ENCODE data around the gene UBE2J2.
A peak's percentile ranks its signal among the peaks of the same experiment; 100 is the strongest.

UBE2J2 gene

GRCh38 chr1:1309251-1310108, 35.8 kb upstream of the UBE2J2 start:
- DNase-seq = no peak

GRCh38 chr1:1308756-1309250, 35.1 kb upstream of the UBE2J2 start:
- no peak for DNase-seq

- DNase-seq = peak; percentile 72 to 76
These were observed 34.5 kb upstream of the UBE2J2 start, which contains the start of the genes ACAP3 and PUSL1 for GRCh38 chr1:1307923-1308755. Gene ACAP3, minus strand, starts transcription at chr1:1307930. Its CDS starts 115 bp downstream, at chr1:1307815. Gene PUSL1, plus strand, starts transcription at chr1:1308597. Its CDS starts 47 bp downstream, at chr1:1308644.

GRCh38 chr1:1307261-1307922, 33.7 kb upstream of the UBE2J2 start:
- DNase-seq = no peak

- no peak for DNase-seq
These were observed 33.1 kb upstream of the UBE2J2 start for GRCh38 chr1:1306661-1307260.

- no peak for DNase-seq
These were observed 32.5 kb upstream of the UBE2J2 start for GRCh38 chr1:1306070-1306660.

- DNase-seq = peak; percentile 68 to 77
These were observed 31.8 kb upstream of the UBE2J2 start for GRCh38 chr1:1305300-1306069.

GRCh38 chr1:1304331-1305299, 31.0 kb upstream of the UBE2J2 start:
- no peak for DNase-seq

GRCh38 chr1:1303736-1304135, 30.1 kb upstream of the UBE2J2 start:
- DNase-seq = no peak

- no peak for DNase-seq
These were observed 29.4 kb upstream of the UBE2J2 start for GRCh38 chr1:1302951-1303509.

GRCh38 chr1:1302006-1302430, 28.4 kb upstream of the UBE2J2 start:
- DNase-seq = peak in 1 of 2 experiments; percentile 17

GRCh38 chr1:1300352-1300739, 26.7 kb upstream of the UBE2J2 start:
- no peak for DNase-seq

- DNase-seq = peak in 1 of 2 experiments; percentile 12
These were observed 26.2 kb upstream of the UBE2J2 start for GRCh38 chr1:1299686-1300351.

GRCh38 chr1:1298861-1299685, 25.4 kb upstream of the UBE2J2 start:
- DNase-seq = peak; percentile 28 to 33

GRCh38 chr1:1297802-1298424, 24.3 kb upstream of the UBE2J2 start:
- DNase-seq = no peak

GRCh38 chr1:1296070-1297061, 22.7 kb upstream of the UBE2J2 start:
- no peak for DNase-seq

Measured in Kasumi-1 (cell line).